MCF 10A (cell line): ENCODE data around the gene CCL8. TPM values are rescaled to one million over a fixed set of nuclear protein-coding genes. Genes with fewer than 3 reads are reported as not detected.

ENCODE experiments used
- BruUV-seq: library from RNA; stranded (reverse); fragments of 400-500 nt; replicated peaks from 2 replicates; lab custom pipeline; 2021; lab: Mats Ljungman, UMichigan
- CTCF ChIA-PET: fragments of 300-600 bp; sonication (Branson Sonifier 250); formaldehyde crosslinking; extraction: SDS; loops from one replicate; lab custom pipeline; 2021; ENCODE audit warnings: antibody characterized with exemption, inconsistent platforms; lab: Yijun Ruan, JAX
- POLR2A ChIA-PET: fragments of 300-600, 350-650 bp; sonication (Branson Sonifier 250); formaldehyde crosslinking; extraction: SDS; loops from one replicate; lab custom pipeline; 2020; ENCODE audit warnings: antibody characterized with exemption, inconsistent platforms; lab: Yijun Ruan, JAX
- DNase-seq: peaks from one replicate; pipeline ENCODE4 v3.0.0-alpha.2; 2018; ENCODE audit not compliant: unreplicated experiment
- H3K27ac Mint-ChIP-seq: one replicate; pipeline ENCODE4 v1.8.0; 2022; ENCODE audit warnings: mild to moderate bottlenecking, low read depth, mixed read lengths; ENCODE audit not compliant: unreplicated experiment
- H3K27me3 Mint-ChIP-seq: one replicate; pipeline ENCODE4 v1.8.0; 2022; ENCODE audit warnings: mixed read lengths; ENCODE audit not compliant: insufficient read depth, unreplicated experiment
- H3K36me3 Mint-ChIP-seq: one replicate; pipeline ENCODE4 v1.8.0; 2022; ENCODE audit warnings: mild to moderate bottlenecking, moderate library complexity, mixed read lengths; ENCODE audit not compliant: insufficient read depth, unreplicated experiment
- H3K4me1 Mint-ChIP-seq: one replicate; pipeline ENCODE4 v1.8.0; 2022; ENCODE audit warnings: mixed read lengths; ENCODE audit not compliant: insufficient read depth, unreplicated experiment
- H3K4me3 Mint-ChIP-seq: one replicate; pipeline ENCODE4 v1.8.0; 2022; ENCODE audit warnings: mild to moderate bottlenecking, moderate library complexity, mixed read lengths; ENCODE audit not compliant: unreplicated experiment
- H3K9me3 Mint-ChIP-seq: one replicate; pipeline ENCODE4 v1.8.0; 2022; ENCODE audit warnings: mixed read lengths; ENCODE audit not compliant: unreplicated experiment
- intact Hi-C: fragments of 100-400 bp; cut with micrococcal nuclease; formaldehyde crosslinking; loops from 2 replicates; pipeline ENCODE4 v1.14.1; 2022
- total RNA-seq: library from RNA; stranded (reverse); gene quantifications from 2 replicates; pipeline ENCODE4 v1.2.3, GENCODE V29; 2022
- TF ChIP-seq, protein P1 (sequence below): fragments of 200-600 bp; IDR thresholded peaks from one replicate; pipeline ENCODE4 v1.8.0; 2022; ENCODE audit warnings: antibody characterized with exemption, mild to moderate bottlenecking; ENCODE audit not compliant: unreplicated experiment

CCL8 gene
- total RNA-seq, 1 experiment from 2014 or later = not detected

DNA sequence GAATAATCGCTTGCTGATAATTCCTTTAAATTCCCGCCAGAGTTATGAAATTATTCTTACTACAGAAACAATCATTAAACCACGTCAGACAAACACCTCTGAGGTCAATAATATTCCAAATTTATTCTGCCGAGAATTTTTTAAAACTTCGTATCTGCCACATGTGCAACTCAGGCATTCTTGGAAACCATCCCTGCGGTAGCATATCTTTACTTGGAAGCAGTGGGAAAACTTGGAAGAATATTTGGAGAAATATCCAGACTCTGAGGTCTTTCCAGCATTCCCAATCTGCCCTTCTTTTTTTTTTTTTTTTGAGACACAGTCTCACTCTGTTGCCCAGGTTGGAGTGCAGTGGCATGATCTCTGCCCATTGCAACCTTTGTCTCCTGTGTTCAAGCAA lies 35.7 kb upstream of the CCL8 start:
- peaks cover 7% of the 10 kb centered on the region for H3K9me3 Mint-ChIP-seq
- no TSS peak for BruUV-seq

DNA sequence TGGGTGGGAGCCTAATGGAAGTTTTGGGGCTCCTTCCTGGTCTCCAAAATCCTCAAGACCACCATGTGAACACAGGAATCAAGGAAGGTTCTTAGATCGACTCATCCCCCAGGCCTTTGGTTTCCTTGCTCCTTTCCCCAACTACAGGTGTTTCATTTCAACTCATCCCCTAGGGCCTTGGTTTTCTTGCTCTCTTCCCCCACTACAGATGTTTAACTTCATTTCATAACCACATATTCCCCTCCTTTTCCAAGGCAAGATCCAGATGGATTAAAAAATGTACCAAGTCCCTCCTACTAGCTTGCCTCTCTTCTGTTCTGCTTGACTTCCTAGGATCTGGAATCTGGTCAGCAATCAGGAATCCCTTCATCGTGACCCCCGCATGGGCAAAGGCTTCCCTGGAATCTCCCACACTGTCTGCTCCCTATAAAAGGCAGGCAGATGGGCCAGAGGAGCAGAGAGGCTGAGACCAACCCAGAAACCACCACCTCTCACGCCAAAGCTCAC lies 33.9 kb upstream of the CCL8 start, which contains the start of gene CCL11:
CCL11 (plus strand) TSS at position 457 of the 507 bp plus-strand sequence. CDS start 67 bp downstream, outside the sequence.
- ChIA-PET POLR2A (no interaction called here), CTCF (no interaction called here)
- TF ChIP-seq, protein P1, sequence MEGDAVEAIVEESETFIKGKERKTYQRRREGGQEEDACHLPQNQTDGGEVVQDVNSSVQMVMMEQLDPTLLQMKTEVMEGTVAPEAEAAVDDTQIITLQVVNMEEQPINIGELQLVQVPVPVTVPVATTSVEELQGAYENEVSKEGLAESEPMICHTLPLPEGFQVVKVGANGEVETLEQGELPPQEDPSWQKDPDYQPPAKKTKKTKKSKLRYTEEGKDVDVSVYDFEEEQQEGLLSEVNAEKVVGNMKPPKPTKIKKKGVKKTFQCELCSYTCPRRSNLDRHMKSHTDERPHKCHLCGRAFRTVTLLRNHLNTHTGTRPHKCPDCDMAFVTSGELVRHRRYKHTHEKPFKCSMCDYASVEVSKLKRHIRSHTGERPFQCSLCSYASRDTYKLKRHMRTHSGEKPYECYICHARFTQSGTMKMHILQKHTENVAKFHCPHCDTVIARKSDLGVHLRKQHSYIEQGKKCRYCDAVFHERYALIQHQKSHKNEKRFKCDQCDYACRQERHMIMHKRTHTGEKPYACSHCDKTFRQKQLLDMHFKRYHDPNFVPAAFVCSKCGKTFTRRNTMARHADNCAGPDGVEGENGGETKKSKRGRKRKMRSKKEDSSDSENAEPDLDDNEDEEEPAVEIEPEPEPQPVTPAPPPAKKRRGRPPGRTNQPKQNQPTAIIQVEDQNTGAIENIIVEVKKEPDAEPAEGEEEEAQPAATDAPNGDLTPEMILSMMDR = no peak
- no TSS peak for BruUV-seq
- Mint-ChIP-seq H3K27me3 (peaks cover 41% of the 10 kb centered on the region), H3K4me1 (no peaks in the 10 kb centered on the region), H3K4me3 (no peak within 1 kb of the TSS), H3K27ac (no peak within 1 kb of the TSS), H3K36me3 (no peaks in the 10 kb centered on the region), H3K9me3 (no peaks in the 10 kb centered on the region)
- intact Hi-C loops = no loop called here
- no peak for DNase-seq

More for the DNA sequence above, 35.7 kb upstream of the CCL8 start:
- intact Hi-C loops = no loop called here
- TF ChIP-seq, protein P1 = no peak
- DNase-seq = no peak
- Mint-ChIP-seq H3K4me1 (no peaks in the 10 kb centered on the region), H3K4me3 (no peak overlapping the region), H3K27me3 (peaks cover 49% of the 10 kb centered on the region), H3K36me3 (no peaks in the 10 kb centered on the region), H3K27ac (no peak overlapping the region)
- POLR2A ChIA-PET = no interaction called here
- CTCF ChIA-PET = no interaction called here

DNA sequence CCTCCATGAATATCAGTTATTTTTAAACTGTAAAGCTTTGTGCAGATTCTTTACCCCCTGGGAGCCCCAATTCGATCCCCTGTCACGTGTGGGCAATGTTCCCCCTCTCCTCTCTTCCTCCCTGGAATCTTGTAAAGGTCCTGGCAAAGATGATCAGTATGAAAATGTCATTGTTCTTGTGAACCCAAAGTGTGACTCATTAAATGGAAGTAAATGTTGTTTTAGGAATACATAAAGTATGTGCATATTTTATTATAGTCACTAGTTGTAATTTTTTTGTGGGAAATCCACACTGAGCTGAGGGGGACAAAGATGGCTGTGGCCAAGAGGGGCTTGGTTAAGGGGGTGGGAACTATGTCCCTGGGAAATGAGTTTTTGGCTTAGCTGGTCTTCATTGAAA lies 31.4 kb upstream of the CCL8 start:
- Mint-ChIP-seq H3K9me3 (no peaks in the 10 kb centered on the region), H3K36me3 (no peaks in the 10 kb centered on the region), H3K27me3 (peaks cover 24% of the 10 kb centered on the region), H3K27ac (no peak overlapping the region), H3K4me1 (no peaks in the 10 kb centered on the region), H3K4me3 (no peak overlapping the region)
- POLR2A ChIA-PET = interaction anchor here (0.6 kb wide), 1 partner anchor 8 kb away, joined by 3 read pairs; no protein-coding TSS in a partner anchor
- no peak for DNase-seq
- TF ChIP-seq, protein P1 = no peak
- BruUV-seq = no TSS peak
- CTCF ChIA-PET = interaction anchor here (0.5 to 0.7 kb wide), 2 partner anchors 29 to 73 kb away, joined by 3 read pairs; no protein-coding TSS in a partner anchor
- intact Hi-C loops = no loop called here

DNA sequence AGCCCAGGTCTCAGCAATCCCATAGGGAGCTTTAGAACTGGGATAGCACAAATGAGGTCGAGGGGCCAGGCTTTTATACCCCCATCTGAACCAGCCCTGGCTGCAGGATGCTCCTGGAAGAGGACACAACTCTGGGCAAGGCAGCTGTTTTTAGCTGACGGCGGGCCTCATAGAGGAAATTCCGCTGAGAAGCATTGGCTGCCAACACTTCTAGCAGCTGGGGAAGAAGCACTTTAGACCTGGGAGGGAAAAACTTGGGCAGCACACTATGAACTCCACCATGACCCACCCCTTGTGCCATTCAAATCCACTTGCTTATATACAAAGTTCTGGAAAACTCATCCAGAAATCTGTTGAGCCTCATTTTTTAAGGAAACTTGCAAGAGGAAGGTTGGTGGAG lies 28.6 kb upstream of the CCL8 start:
- POLR2A ChIA-PET = no interaction called here
- H3K36me3 Mint-ChIP-seq = no peaks in the 10 kb centered on the region
- intact Hi-C loops = no loop called here
- H3K9me3 Mint-ChIP-seq = no peaks in the 10 kb centered on the region
- H3K27ac Mint-ChIP-seq = no peak overlapping the region
- CTCF ChIA-PET = no interaction called here
- H3K4me3 Mint-ChIP-seq = no peak overlapping the region
- no TSS peak for BruUV-seq
- TF ChIP-seq, protein P1 = no peak
- no peak for DNase-seq
- H3K4me1 Mint-ChIP-seq = no peaks in the 10 kb centered on the region
- peaks cover 24% of the 10 kb centered on the region for H3K27me3 Mint-ChIP-seq
